GM12878 (cell line): ENCODE data around the gene ITGA5. TPM values are rescaled to one million over a fixed set of nuclear protein-coding genes. Genes with fewer than 3 reads are reported as not detected.

Experiments
- CREM ChIP-seq: IDR thresholded peaks from 2 replicates; pipeline ENCODE4 v1.6.1; 2014; ENCODE audit warnings: antibody characterized with exemption, low read depth
- ESRRA ChIP-seq: IDR thresholded peaks from 2 replicates; pipeline ENCODE4 v1.6.1; 2012; ENCODE audit warnings: mild to moderate bottlenecking, low read length, improper control_type of control experiment
- FOXK2 ChIP-seq: fragments of 450-650 bp; IDR thresholded peaks from 2 replicates; pipeline ENCODE4 v1.6.1; 2017; ENCODE audit warnings: mild to moderate bottlenecking, moderate library complexity
- IKZF1 ChIP-seq: fragments of 450-650 bp; conservative IDR thresholded peaks from 2 replicates; pipeline ENCODE4 v1.6.1; 2017; ENCODE audit warnings: antibody characterized with exemption, mild to moderate bottlenecking
- IKZF2 ChIP-seq, 2 experiments: fragments of 450-650 bp; IDR thresholded peaks; 2 replicates each; pipeline ENCODE4 v1.6.1; 2017; ENCODE audit warnings: mild to moderate bottlenecking in 2 of 2, moderate library complexity in 2 of 2
- PML ChIP-seq: IDR thresholded peaks from 2 replicates; pipeline ENCODE4 v1.6.1; 2012; ENCODE audit warnings: low read length, inconsistent platforms
- POU2F2 ChIP-seq: IDR thresholded peaks from 3 replicates; pipeline ENCODE4 v1.6.1; 2011; ENCODE audit warnings: low read depth, mild to moderate bottlenecking, low read length, borderline replicate concordance
- RB1 ChIP-seq: fragments of 450-650 bp; formaldehyde crosslinking; IDR thresholded peaks from 2 replicates; pipeline ENCODE4 v1.6.1; 2017; ENCODE audit warnings: mild to moderate bottlenecking, borderline replicate concordance
- RFX5 ChIP-seq: IDR thresholded peaks from 2 replicates; pipeline ENCODE4 v1.6.1; 2011; ENCODE audit warnings: low read depth, low read length, improper control_type of control experiment
- RUNX3 ChIP-seq: IDR thresholded peaks from 2 replicates; pipeline ENCODE4 v1.6.1; 2012; ENCODE audit warnings: low read length, inconsistent platforms
- SMARCA5 ChIP-seq: fragments of 450-650 bp; IDR thresholded peaks from 2 replicates; pipeline ENCODE4 v1.6.1; 2017; ENCODE audit warnings: mild to moderate bottlenecking
- SMC3 ChIP-seq: IDR thresholded peaks from 2 replicates; pipeline ENCODE4 v1.6.1; 2011; ENCODE audit warnings: low read length, improper control_type of control experiment, borderline replicate concordance
- ZSCAN29 ChIP-seq: fragments of 450-650 bp; IDR thresholded peaks from 2 replicates; pipeline ENCODE4 v1.6.1; 2017; ENCODE audit warnings: mild to moderate bottlenecking, moderate library complexity
- polyA plus RNA-seq, 11 experiments: library from polyadenylated mRNA; depleted of rRNA in 4 of 11; unstranded in 6 of 11; stranded (reverse) in 5 of 11; fragments of >200 nt; fragmentation: Nextera tagmentation in 4 of 11; fragmentation: Illumina TruSeq in 1 of 11; extraction: Ambion mirVana in 4 of 11; extraction: Trizol in 1 of 11; gene quantifications; 1 replicate in 1 of 11; 2 replicates in 10 of 11; pipeline versions ENCODE4 v1.2.1 to v1.2.3, GENCODE V29; 2011 to 2016; ENCODE audit warnings: inconsistent platforms in 2 of 11, missing spikeins in 2 of 11, low read depth in 1 of 11
- total RNA-seq, 4 experiments: library from RNA; depleted of rRNA in 3 of 4; stranded (reverse); fragments of >200 nt in 3 of 4; fragmentation: Illumina TruSeq in 1 of 4; extraction: Trizol in 1 of 4; gene quantifications; 2 replicates each; pipeline versions ENCODE4 v1.2.1 to v1.2.3, GENCODE V29; 2013 to 2021
- TF ChIP-seq, protein P1 (sequence below): fragments of 450-650 bp; IDR thresholded peaks from 2 replicates; pipeline ENCODE4 v1.6.1; 2017; ENCODE audit warnings: mild to moderate bottlenecking, low read depth, inconsistent platforms; ENCODE audit not compliant: poor library complexity, severe bottlenecking
- TF ChIP-seq, protein P2 (sequence below), 3 experiments: IDR thresholded peaks in 2 of 3; conservative IDR thresholded peaks in 1 of 3; 2 replicates each; pipeline ENCODE4 v1.5.1; 2011; ENCODE audit warnings: low read depth in 3 of 3, low read length in 3 of 3, mild to moderate bottlenecking in 3 of 3, control low read depth in 2 of 3, moderate library complexity in 2 of 3, inconsistent platforms in 1 of 3, mixed read lengths in 1 of 3; ENCODE audit not compliant: control insufficient read depth in 2 of 3, insufficient read depth in 1 of 3; ENCODE audit errors: extremely low read depth in 1 of 3
- TF ChIP-seq, protein P3 (sequence below): fragments of 450-650 bp; IDR thresholded peaks from 2 replicates; pipeline ENCODE4 v1.6.1; 2017; ENCODE audit warnings: mild to moderate bottlenecking, moderate library complexity
- TF ChIP-seq, protein P4 (sequence below): fragments of 150-350 bp; IDR thresholded peaks from 2 replicates; pipeline ENCODE4 v1.6.1; 2014; ENCODE audit warnings: mild to moderate bottlenecking, low read depth, low read length

The ITGA5 gene
- total and polyA plus RNA-seq, 10 of the 15 experiments (the other 5 are each of a cell fraction or from before 2014, with no cell fraction given): 0.15 to 22.5 (median 0.61) TPM

DNA sequence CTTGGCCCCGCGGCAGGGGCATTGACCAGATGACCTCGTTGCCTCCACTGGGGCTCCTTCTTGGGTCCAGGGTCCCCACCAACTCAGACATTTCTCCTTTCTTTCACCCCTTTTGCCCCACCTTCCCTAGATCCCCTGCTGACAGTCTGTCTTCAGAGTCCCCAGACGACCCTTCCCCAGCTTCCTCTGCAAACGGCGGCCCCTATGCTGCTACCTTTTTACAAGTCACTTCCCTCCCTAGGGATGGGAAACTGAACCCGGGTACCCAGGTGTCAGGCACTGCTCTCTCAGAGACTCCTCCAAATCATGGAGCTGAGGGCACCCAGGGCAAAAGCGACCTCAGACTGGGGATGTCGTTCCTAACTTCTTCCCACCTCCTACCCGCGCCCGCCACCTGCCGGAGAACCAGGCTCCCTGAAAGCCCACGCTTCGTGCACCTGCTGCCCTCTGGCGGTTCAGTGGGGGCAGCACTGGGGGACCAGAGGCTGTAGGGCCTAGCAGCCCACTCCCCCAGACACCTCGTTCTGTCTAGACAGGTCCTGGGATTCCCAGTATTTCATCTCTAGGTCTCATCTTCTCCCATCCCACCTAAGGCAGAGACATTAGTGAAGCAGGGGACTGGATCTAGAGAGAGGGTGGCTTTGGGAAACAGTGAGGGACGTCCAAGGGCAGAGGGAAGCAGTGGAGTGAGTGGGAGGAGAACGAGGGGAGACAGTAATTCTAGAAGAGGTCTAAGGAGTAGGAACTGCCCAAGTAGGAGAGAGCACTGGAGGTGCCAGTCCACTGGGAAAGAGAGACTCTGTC lies 39.5 kb downstream of the ITGA5 start (continued):
- TF ChIP-seq POU2F2: peak; percentile 72; the same call in 1 of the 3 replicates
- TF ChIP-seq SMARCA5: peak; percentile 97
- no peak for TF ChIP-seq FOXK2
- TF ChIP-seq, protein P1, sequence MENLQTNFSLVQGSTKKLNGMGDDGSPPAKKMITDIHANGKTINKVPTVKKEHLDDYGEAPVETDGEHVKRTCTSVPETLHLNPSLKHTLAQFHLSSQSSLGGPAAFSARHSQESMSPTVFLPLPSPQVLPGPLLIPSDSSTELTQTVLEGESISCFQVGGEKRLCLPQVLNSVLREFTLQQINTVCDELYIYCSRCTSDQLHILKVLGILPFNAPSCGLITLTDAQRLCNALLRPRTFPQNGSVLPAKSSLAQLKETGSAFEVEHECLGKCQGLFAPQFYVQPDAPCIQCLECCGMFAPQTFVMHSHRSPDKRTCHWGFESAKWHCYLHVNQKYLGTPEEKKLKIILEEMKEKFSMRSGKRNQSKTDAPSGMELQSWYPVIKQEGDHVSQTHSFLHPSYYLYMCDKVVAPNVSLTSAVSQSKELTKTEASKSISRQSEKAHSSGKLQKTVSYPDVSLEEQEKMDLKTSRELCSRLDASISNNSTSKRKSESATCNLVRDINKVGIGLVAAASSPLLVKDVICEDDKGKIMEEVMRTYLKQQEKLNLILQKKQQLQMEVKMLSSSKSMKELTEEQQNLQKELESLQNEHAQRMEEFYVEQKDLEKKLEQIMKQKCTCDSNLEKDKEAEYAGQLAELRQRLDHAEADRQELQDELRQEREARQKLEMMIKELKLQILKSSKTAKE: no peak
- no peak for TF ChIP-seq PML
- TF ChIP-seq, protein P2, sequence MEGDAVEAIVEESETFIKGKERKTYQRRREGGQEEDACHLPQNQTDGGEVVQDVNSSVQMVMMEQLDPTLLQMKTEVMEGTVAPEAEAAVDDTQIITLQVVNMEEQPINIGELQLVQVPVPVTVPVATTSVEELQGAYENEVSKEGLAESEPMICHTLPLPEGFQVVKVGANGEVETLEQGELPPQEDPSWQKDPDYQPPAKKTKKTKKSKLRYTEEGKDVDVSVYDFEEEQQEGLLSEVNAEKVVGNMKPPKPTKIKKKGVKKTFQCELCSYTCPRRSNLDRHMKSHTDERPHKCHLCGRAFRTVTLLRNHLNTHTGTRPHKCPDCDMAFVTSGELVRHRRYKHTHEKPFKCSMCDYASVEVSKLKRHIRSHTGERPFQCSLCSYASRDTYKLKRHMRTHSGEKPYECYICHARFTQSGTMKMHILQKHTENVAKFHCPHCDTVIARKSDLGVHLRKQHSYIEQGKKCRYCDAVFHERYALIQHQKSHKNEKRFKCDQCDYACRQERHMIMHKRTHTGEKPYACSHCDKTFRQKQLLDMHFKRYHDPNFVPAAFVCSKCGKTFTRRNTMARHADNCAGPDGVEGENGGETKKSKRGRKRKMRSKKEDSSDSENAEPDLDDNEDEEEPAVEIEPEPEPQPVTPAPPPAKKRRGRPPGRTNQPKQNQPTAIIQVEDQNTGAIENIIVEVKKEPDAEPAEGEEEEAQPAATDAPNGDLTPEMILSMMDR (IDR thresholded peaks at IDR 0.05 in 2 of 3, conservative IDR thresholded peaks at IDR 0.05 in 1 of 3; ENCODE audit: control insufficient read depth in 2 of 3, extremely low read depth in 1 of 3, insufficient read depth in 1 of 3, low read depth in 3 of 3, low read length in 3 of 3): peak; percentile 100; a peak in 5 of 6 replicates
- TF ChIP-seq IKZF1: peak; percentile 41; the same call in 1 of the 2 replicates
- TF ChIP-seq, protein P3, sequence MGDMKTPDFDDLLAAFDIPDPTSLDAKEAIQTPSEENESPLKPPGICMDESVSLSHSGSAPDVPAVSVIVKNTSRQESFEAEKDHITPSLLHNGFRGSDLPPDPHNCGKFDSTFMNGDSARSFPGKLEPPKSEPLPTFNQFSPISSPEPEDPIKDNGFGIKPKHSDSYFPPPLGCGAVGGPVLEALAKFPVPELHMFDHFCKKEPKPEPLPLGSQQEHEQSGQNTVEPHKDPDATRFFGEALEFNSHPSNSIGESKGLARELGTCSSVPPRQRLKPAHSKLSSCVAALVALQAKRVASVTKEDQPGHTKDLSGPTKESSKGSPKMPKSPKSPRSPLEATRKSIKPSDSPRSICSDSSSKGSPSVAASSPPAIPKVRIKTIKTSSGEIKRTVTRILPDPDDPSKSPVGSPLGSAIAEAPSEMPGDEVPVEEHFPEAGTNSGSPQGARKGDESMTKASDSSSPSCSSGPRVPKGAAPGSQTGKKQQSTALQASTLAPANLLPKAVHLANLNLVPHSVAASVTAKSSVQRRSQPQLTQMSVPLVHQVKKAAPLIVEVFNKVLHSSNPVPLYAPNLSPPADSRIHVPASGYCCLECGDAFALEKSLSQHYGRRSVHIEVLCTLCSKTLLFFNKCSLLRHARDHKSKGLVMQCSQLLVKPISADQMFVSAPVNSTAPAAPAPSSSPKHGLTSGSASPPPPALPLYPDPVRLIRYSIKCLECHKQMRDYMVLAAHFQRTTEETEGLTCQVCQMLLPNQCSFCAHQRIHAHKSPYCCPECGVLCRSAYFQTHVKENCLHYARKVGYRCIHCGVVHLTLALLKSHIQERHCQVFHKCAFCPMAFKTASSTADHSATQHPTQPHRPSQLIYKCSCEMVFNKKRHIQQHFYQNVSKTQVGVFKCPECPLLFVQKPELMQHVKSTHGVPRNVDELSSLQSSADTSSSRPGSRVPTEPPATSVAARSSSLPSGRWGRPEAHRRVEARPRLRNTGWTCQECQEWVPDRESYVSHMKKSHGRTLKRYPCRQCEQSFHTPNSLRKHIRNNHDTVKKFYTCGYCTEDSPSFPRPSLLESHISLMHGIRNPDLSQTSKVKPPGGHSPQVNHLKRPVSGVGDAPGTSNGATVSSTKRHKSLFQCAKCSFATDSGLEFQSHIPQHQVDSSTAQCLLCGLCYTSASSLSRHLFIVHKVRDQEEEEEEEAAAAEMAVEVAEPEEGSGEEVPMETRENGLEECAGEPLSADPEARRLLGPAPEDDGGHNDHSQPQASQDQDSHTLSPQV: peak; percentile 92
- peak; percentile 87 for TF ChIP-seq SMC3
- TF ChIP-seq RUNX3: peak; percentile 26; the same call in 1 of the 2 replicates
- TF ChIP-seq ESRRA: 0 out of 2 replicates have a peak, but pooled peaks have one; percentile 56
- TF ChIP-seq RB1: peak; percentile 84; the same call in 1 of the 2 replicates
- no peak for TF ChIP-seq ZSCAN29
- 0 out of 2 replicates have a peak, but pooled peaks have one; percentile 29 for TF ChIP-seq RFX5
- TF ChIP-seq CREM: 0 out of 2 replicates have a peak, but pooled peaks have one; percentile 8
- TF ChIP-seq IKZF2 (IDR thresholded peaks at IDR 0.05): 0 out of 4 replicates have a peak, but pooled peaks of 1 of the 2 experiments have one; percentile 31
- TF ChIP-seq, protein P4, sequence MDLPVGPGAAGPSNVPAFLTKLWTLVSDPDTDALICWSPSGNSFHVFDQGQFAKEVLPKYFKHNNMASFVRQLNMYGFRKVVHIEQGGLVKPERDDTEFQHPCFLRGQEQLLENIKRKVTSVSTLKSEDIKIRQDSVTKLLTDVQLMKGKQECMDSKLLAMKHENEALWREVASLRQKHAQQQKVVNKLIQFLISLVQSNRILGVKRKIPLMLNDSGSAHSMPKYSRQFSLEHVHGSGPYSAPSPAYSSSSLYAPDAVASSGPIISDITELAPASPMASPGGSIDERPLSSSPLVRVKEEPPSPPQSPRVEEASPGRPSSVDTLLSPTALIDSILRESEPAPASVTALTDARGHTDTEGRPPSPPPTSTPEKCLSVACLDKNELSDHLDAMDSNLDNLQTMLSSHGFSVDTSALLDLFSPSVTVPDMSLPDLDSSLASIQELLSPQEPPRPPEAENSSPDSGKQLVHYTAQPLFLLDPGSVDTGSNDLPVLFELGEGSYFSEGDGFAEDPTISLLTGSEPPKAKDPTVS: no peak
